ENCODE data around the gene LAIR1. TPM values are rescaled to one million over a fixed set of nuclear protein-coding genes. Genes with fewer than 3 reads are reported as not detected.
A peak's percentile ranks its signal among the peaks of the same experiment; 100 is the strongest.

The LAIR1 gene
- total and polyA plus RNA-seq, 2 experiments from 2014 or later, result 0.20 to 2.2 TPM

DNA sequence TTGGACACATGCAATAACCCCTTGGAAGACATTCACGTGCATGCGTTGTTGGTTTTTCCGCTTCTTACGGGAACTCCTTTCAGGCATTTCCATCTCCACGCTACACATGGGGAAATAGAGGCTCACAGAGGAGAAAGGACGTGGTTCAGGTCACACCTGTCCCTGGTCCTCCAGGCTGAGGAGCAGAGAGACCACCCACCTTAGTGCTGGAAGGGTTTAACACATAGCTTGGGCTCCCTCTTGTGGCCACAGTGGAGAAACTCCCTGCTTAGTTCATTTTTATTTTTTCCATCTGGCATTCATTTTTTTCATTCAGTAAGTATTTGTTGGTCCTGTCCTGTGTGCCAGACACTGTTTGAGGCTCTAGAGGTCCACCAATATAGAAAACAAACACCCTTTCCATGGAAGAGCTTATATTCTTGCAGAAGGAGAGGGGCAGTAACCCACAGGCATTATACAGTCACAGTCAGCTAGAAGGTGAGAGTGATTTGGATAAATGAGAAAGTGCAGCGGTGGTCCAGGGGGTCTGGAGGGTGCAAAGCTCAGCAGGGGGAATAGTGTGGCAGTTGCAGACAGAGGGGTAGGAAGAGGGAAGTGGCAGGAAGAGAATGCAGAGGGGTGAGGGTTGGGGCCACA lies 26.3 kb upstream of the LAIR1 start:
- Histone ChIP-seq H3K4me2 (no peak overlapping the region), H3K9me3 (ENCODE audit: low read depth) (no peaks in the 10 kb centered on the region), H3K4me3 (no peak overlapping the region), H4K20me1 (ENCODE audit: insufficient read depth, poor library complexity, severe bottlenecking) (no peaks in the 10 kb centered on the region), H3K4me1 (ENCODE audit: insufficient read depth) (no peaks in the 10 kb centered on the region), H3K36me3 (replicated peaks; ENCODE audit: insufficient read depth, low read depth) (no peaks in the 10 kb centered on the region), H3K27me3 (peaks cover 19% of the 10 kb centered on the region), H3K79me2 (no peaks in the 10 kb centered on the region), H3K27ac (no peak overlapping the region), H2AFZ (no peak overlapping the region), H3K9me2 (replicated peaks; ENCODE audit: insufficient read depth) (no peaks in the 10 kb centered on the region)
- TF ChIP-seq CTCF (IDR thresholded peaks at IDR 0.05; ENCODE audit: poor library complexity), result peak; percentile 86
- TF ChIP-seq EZH2phosphoT487 (IDR thresholded peaks at IDR 0.05; ENCODE audit: low read depth, severe bottlenecking, unreplicated experiment), result no peak
- 19% methylated on average over 7 of the region's 7 CpGs for WGBS (ENCODE audit: low lambda C conversion rate, missing lambda C conversion rate)
- peak; percentile 84 for DNase-seq (ENCODE audit: low spot score)

DNA sequence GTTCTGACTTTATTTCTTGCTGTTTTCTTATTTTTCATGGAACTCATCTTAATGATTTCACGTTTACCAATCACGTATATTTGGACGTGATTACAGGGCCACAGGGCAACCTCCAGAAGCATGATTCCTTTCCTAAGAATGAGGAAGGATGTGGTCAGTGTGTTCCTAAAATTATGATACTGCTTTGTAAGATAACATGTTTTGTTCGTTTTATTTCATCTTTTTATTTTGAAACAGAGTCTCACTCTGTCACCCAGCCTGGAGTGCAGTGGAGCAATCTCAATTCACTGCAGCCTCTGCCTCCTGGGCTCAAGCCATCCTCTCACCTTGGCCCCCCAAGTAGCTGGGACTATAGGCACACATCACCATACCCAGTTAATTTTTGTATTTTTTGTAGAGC lies 24.8 kb upstream of the LAIR1 start:
- H3K27me3 ChIP-seq, result peaks cover 19% of the 10 kb centered on the region
- no peaks in the 10 kb centered on the region for H4K20me1 ChIP-seq (ENCODE audit: insufficient read depth, poor library complexity, severe bottlenecking)
- DNase-seq (ENCODE audit: low spot score), result no peak
- no peaks in the 10 kb centered on the region for H3K4me1 ChIP-seq (ENCODE audit: insufficient read depth)
- H2AFZ ChIP-seq, result no peak overlapping the region
- H3K9me2 ChIP-seq (replicated peaks; ENCODE audit: insufficient read depth), result no peaks in the 10 kb centered on the region
- no peak overlapping the region for H3K27ac ChIP-seq
- H3K9me3 ChIP-seq (ENCODE audit: low read depth), result no peaks in the 10 kb centered on the region
- TF ChIP-seq CTCF (IDR thresholded peaks at IDR 0.05; ENCODE audit: poor library complexity) (no peak), EZH2 (IDR thresholded peaks at IDR 0.05; ENCODE audit: borderline replicate concordance) (no peak), EZH2phosphoT487 (IDR thresholded peaks at IDR 0.05; ENCODE audit: low read depth, severe bottlenecking, unreplicated experiment) (no peak)
- no peaks in the 10 kb centered on the region for H3K79me2 ChIP-seq
- 74% methylated on average over 4 of the region's 4 CpGs for WGBS (ENCODE audit: low lambda C conversion rate, missing lambda C conversion rate)
- no peak overlapping the region for H3K4me2 ChIP-seq
- no peaks in the 10 kb centered on the region for H3K36me3 ChIP-seq (replicated peaks; ENCODE audit: insufficient read depth, low read depth)
- no peak overlapping the region for H3K4me3 ChIP-seq

DNA sequence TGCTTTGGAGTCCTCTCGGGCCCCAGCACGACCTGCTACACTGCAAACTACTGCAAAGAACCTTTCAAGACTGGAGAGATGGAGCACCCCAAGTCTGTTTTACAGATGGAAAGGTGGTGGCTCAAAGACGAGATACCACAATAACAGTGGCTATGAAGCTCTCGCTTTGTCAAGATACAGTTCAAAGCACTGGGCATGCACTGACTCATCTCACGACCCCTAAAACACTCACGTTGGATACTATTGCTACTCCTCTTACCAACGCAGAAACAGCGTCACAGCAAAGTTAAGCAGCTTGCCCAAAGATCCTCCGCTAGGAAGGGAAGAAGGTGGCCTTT lies 24.0 kb upstream of the LAIR1 start:
- Histone ChIP-seq H3K27ac (no peak overlapping the region), H3K36me3 (replicated peaks; ENCODE audit: insufficient read depth, low read depth) (no peaks in the 10 kb centered on the region), H3K27me3 (peaks cover 19% of the 10 kb centered on the region), H3K9me2 (replicated peaks; ENCODE audit: insufficient read depth) (no peaks in the 10 kb centered on the region), H3K4me2 (no peak overlapping the region), H3K79me2 (no peaks in the 10 kb centered on the region), H2AFZ (no peak overlapping the region), H3K9me3 (ENCODE audit: low read depth) (no peaks in the 10 kb centered on the region), H3K4me3 (no peak overlapping the region), H3K4me1 (ENCODE audit: insufficient read depth) (no peaks in the 10 kb centered on the region), H4K20me1 (ENCODE audit: insufficient read depth, poor library complexity, severe bottlenecking) (no peaks in the 10 kb centered on the region)
- no peak for DNase-seq (ENCODE audit: low spot score)
- 71% methylated on average over 9 of the region's 9 CpGs for WGBS (ENCODE audit: low lambda C conversion rate, missing lambda C conversion rate)
- TF ChIP-seq EZH2 (IDR thresholded peaks at IDR 0.05; ENCODE audit: borderline replicate concordance) (no peak), EZH2phosphoT487 (IDR thresholded peaks at IDR 0.05; ENCODE audit: low read depth, severe bottlenecking, unreplicated experiment) (no peak), CTCF (IDR thresholded peaks at IDR 0.05; ENCODE audit: poor library complexity) (no peak)

Data from hepatocyte (in vitro differentiated cells).